Activated CD4-positive, alpha-beta T cell treated with anti-CD3 and anti-CD28 coated beads, Interleukin-2, Interleukin-6, amounts not matched to agents 100 ng/mL and 50 ng/mL, durations not matched to agents 16 hours and 8 hours (primary cell): Measurements from ENCODE around the gene PTBP1.
"Not testable (repeated sequence)": the region's sequence is repeated elsewhere in the genome, so short reads cannot be mapped to it uniquely, and the experiment has no call there.

Experiments
- DNase-seq: peaks from one replicate; pipeline ENCODE4 v3.0.0-alpha.2; 2020

The PTBP1 gene

GRCh38 chr19:812049-812746, 14.9 kb downstream of the PTBP1 start:
- no peak for DNase-seq

- no peak for DNase-seq
Measured at GRCh38 chr19:812747-813218, 15.5 kb downstream of the PTBP1 start.

GRCh38 chr19:813219-814151, 16.2 kb downstream of the PTBP1 start:
- DNase-seq: no peak

DNA sequence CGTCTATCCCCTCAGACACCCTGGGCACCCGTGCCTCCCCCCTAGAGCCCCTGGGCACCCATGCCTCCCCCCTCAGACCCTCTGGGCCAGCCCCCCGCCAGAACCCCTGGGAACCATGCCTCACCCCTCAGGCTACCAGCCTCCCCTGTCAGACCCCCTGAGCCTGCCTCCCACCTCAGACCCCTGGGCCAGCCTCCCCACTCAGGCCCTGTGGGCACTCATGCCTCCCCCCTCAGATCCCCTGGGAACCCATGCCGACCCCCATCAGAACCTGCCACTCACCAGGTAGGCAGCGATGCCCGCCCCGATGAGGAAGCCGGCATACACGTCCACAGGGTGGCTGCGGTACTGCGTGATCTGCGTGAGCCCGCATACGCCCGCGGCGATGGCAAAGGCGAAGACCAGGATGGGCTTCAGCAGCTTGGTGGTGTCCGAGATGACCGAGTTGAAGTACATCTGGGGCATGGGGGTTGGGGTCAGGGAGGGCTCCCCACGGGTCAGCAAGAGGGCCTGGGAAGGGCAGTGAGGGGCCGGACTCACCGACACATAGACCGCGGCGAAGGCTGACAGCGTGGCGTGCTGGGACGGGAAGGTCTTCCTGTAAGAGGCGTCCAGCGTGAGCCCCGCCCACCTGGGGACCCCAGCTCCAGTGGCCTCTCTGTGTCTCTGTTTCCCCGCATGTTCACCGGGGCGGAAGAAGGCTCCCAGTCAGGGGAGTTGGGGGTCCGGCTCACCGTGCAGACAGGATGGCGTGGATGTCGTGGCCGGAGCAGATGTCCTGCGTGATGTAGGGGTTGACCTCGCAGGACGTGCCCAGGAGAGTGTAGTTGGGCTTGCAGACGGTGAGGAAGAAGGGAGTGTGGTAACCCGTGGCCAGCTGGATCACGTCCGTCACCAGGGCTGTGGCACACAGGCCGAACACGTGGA, 17.2 kb downstream of the PTBP1 start:
- no peak for DNase-seq

GRCh38 chr19:815079-815774, 18.0 kb downstream of the PTBP1 start:
- no peak for DNase-seq

GRCh38 chr19:815775-816499, 18.7 kb downstream of the PTBP1 start:
- no peak for DNase-seq

DNA sequence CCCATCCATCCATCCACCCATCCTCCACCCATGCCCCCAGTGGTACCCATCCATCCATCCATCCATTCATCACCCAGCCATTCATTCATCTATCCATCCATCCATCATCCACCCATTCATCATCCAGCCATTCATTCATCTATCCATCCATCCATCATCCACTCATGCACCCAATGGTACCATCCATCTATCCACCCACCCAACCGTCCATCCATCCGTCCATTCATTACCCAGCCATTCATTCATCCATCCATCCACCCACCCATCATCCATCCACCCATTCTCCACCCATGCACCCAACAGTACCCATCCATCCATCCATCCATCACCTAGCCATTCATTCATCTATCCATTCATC, 19.2 kb downstream of the PTBP1 start:
- no peak for DNase-seq

- not testable (repeated sequence) for DNase-seq
Measured at GRCh38 chr19:820212-820611, 23.0 kb downstream of the PTBP1 start.

- no peak for DNase-seq
Measured at GRCh38 chr19:821231-821824, 24.1 kb downstream of the PTBP1 start.

DNA sequence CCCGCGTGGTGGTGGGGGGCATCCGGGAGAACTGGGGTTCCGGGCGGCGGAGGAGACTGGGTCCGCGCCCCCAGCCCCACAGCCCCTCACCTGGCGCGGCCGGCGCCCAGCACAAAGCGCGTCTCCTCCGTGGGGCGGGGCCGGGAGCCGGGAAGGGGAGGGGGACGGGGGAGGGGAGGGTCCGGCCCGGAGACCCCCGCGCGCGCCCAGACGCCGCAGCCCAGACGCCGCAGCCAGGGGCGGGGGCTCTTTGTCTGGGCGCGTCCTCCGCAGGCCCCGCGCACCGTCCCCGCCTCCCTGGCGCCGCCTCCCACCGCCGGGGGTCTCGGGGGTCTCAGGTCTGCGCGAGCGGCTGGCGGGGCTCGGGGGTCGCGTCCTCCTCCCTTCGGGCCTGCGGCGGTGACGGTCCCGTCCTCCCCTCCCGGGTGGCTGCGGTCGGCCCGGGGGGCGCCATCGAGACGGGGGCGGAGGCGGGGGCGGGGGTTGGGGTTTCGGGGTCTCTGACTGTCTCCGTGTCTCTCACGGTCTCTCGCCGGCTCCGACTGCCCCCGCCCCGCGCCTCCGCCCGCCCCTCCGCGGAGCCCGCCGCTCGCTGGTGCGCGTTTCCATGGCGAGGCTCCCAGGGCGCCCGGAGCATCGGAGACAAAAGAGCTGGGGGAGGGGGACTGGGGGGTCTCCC, 24.7 kb downstream of the PTBP1 start, which contains the start of gene PLPPR3:
Gene PLPPR3 (minus strand): TSS at position 131 of the 679 bp plus-strand sequence. CDS start 396 bp downstream, outside the sequence.
- DNase-seq: no peak

DNA sequence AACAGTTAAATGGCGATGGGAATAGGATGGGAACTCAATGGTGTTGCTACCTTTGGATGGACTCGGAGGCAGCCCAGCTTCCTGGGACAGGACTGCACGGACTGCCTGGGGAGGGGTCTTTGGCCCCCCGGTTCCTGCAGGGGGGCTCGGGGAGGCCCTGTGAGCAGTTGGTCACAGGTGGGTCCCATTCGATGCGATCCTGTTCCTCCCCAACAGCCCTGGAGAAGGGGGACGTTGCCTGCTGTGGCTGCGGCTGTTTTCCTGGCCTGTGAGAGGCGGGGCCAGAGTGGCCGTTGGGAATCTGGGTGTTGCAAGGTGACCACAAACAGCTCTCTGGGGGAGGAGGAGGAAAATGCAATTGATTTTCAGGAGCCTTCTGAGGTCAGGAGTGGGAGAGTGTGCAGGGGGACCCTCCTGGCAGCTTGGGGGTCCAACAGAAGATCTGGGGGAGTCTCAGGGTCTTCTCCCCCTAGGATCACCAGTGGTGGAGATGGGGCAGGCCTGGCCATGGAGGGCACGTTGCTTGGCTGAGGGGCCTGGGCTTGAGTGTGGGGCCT, 26.4 kb downstream of the PTBP1 start:
- no peak for DNase-seq

DNA sequence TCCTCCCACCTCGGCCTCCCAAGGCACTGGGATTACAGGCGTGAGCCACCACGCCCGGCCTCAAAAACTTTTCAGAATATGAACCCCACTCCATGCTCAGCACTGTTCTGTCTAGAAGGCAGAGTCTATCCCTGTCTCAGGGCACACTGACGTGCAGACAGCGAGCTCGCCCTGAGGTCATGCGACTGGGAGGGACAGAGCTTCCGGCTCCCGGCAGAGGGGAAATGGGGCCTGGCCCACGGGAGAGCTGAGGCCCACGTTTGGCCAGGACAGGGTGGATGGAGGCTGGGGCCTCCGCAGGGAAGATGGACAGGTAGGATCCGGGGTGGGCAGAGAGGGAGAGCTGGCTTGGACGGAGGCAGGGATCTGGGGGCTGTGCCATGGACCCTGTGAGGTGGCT, 27.6 kb downstream of the PTBP1 start:
- no peak for DNase-seq

DNA sequence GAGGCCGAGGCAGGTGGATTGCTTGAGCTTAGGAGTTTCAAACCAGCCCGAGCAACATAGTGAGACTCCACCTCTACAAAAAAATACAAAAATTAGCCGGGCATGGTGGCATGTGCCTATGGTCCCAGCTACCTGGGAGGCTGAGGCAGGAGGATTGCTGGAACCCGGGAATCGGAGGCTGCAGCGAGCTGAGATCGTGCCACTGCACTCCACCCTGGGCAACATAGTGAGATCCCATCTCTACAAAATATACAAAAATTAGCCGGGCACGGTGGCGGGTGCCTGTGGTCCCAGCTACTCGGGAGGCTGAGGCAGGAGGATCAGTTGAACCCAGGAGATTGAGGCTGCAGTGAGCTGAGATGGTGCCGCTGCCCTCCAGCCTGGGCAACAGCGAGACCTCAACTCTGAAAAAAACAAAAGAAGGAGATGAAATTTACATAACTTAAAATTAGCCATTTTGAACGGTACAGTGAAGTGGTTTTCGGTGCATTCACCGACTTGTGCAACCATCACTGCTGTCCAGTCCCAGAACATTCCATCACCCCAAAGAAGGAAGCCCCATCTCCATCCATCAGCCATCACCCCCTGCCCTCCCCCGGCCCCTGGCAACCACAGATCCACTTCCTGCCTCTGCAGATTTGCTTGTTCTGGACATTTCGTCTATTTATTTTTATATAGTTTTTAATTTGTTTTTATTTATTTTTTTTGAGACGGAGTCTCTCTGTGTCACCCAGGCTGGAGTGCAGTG, 28.8 kb downstream of the PTBP1 start:
- DNase-seq: no peak

GRCh38 chr19:827314-827709, 30.1 kb downstream of the PTBP1 start:
- no peak for DNase-seq

DNA sequence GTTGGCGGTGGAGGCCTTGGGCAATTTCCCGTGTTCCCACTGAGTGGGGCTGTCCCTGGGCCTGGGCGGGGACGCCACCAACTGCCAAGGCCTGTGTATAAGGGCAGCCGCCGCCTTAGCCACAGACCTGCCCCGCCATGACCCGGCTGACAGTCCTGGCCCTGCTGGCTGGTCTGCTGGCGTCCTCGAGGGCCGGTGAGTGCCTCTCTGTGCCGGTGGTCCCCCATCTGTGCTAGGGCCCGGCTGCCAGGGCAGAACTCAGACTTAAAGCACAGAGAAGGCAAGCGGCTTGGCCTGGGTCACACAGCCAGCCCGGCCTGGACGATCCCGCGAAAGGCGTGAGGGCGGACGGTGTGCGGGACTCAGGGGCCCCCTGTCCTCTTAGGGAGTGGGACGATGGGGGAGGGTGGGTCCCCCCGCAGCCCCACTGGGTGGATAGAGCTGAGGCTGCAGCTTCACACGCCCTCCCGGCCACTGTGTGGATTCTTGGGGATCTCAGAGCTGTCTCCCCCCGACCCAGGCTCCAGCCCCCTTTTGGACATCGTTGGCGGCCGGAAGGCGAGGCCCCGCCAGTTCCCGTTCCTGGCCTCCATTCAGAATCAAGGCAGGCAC, 30.6 kb downstream of the PTBP1 start, which contains the start of gene AZU1:
Gene AZU1 (plus strand): TSS at position 128 of the 612 bp plus-strand sequence. CDS start 10 bp downstream, at position 138.
- DNase-seq: no peak

GRCh38 chr19:829129-829758, 32.0 kb downstream of the PTBP1 start:
- no peak for DNase-seq

- no peak for DNase-seq
Measured at GRCh38 chr19:831407-832369, 34.4 kb downstream of the PTBP1 start.
